ENCODE measurements around the gene GOLGA7B.
"Not testable (repeated sequence)": the region's sequence is repeated elsewhere in the genome, so short reads cannot be mapped to it uniquely, and the experiment has no call there.

GOLGA7B gene

DNA sequence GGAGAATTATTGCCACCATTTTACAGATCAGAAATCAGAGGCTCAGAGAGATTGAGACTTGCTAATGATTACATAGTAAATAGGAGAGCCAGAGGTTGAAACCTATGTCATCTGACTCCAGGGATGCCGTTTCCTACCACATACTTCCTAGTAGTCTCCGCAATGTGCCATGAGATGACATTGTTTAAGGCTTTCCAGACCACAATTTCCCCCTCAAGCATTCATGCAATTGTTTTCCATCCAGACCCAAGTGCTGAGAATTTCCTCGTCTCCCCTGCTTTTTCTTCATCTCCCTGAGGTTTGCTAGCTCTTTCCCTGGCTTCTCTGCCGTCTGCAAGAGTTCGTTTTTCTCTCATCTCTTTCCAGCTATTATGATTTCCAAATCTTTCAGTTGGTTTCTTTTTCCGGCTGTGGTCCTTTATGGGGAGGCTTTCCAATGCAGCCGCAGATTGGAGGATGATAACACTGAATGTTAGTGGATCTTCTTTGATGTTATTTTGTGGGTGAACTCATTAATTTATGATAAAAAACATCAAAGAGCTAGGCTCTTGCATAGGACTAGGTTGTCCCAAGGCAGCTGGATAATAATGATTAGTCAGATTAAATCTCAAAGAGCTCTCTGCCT, 6.9 kb upstream of the GOLGA7B start:
- in situ Hi-C loops (cut with MboI; ENCODE audit: low pct_unique_long_range_greater_than_20kb, low sequenced_read_pairs, unreplicated experiment) = no loop called here
- DNase-seq (ENCODE audit: low spot score) = no peak

DNA sequence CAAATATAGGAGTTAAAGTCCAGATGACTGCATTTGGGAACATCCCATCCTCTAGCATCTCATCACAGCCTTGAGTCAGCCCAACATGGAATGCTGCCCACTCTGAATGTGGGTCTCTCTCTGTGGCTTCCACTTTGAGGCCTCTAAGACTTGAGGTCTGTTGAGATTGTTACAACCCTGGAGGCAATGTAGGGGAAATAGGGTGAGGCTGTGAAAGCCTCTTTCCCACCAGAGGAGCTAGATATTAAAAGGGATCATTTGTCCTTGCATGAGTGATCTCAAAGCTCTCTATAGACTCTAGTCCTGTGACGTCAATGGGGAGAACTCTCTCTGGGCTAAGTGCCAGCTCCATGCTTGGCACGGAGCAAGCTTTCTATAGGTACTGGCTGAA, 6.4 kb upstream of the GOLGA7B start:
- DNase-seq (ENCODE audit: low spot score) = no peak

More for the DNA sequence above, 6.9 kb upstream of the GOLGA7B start:
- TF ChIP-seq CTCF (IDR thresholded peaks at IDR 0.05; ENCODE audit: extremely low read depth, insufficient read depth, missing control alignments) = no peak

DNA sequence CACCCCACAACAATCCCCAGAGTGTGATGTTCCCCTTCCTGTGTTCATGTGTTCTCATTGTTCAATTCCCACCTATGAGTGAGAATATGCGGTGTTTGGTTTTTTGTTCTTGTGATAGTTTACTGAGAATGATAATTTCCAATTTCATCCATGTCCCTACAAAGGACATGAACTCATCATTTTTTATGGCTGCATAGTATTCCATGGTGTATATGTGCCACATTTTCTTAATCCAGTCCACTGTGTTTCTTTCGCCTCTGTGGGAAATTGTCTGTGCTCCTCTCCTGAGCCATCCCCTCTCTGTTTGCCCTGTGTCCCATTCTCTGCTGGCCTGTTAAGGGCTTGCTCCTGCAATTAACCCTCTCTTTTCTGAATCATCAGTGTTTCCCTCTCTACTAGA, 5.7 kb upstream of the GOLGA7B start:
- in situ Hi-C loops (cut with MboI; ENCODE audit: low pct_unique_long_range_greater_than_20kb, low sequenced_read_pairs, unreplicated experiment); DNase-seq (ENCODE audit: low spot score): not testable (repeated sequence)

More for the DNA sequence above, 6.4 kb upstream of the GOLGA7B start:
- in situ Hi-C loops (cut with MboI; ENCODE audit: low pct_unique_long_range_greater_than_20kb, low sequenced_read_pairs, unreplicated experiment) = no loop called here
- no peak for TF ChIP-seq CTCF (IDR thresholded peaks at IDR 0.05; ENCODE audit: extremely low read depth, insufficient read depth, missing control alignments)

DNA sequence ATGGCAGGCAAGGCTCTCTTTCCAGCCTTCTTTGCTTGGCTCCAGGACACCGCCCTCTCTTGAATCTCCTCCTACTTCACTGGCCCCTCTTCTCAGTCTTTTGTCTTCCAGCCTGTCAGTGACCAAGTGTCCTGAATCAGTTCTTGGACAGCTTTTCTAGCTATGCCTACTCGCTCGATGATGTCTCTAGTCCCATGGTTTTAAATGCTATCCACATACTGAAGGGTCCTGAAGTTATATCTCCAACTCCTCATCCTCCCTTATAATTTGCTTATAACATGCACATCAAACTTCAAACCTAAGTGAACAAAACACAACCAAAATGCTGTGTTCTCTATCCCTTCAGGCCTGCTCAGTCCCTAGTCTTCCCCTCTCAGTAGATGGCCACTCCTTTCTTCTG, 5.0 kb upstream of the GOLGA7B start:
- no peak for TF ChIP-seq CTCF (IDR thresholded peaks at IDR 0.05; ENCODE audit: extremely low read depth, insufficient read depth, missing control alignments)
- DNase-seq (ENCODE audit: low spot score) = no peak
- in situ Hi-C loops (cut with MboI; ENCODE audit: low pct_unique_long_range_greater_than_20kb, low sequenced_read_pairs, unreplicated experiment) = no loop called here

DNA sequence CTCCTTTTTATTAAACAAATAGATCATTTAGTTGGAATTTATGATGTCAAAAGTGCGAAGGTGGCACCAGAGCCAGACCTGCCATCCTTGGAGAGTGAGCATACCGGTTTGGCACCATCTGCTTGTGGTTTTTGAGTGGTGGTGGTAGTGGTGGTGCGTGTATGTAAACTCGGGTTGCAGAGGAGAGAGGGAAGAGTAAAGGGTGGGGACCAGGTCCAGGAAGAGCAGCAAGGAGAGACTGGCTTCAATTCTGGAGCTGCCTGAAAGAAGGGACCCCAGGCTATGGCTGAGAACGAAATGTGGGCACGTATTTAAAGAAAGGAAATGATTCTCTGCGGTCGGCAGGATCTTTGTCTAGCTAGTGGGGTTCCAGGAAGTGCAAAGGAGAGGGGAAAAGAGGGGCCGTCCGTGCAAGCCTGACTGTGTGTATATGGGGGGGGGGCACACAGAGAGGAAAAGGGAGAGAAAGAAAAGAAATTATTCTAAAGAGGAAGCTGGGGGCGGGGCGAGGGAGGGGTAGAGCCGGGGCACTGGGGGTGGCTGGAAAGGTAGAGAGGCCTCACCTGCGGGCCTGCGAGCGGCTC, 448 bp upstream of the GOLGA7B start:
- in situ Hi-C loops (cut with MboI; ENCODE audit: low pct_unique_long_range_greater_than_20kb, low sequenced_read_pairs, unreplicated experiment) = no loop called here
- no peak for TF ChIP-seq CTCF (IDR thresholded peaks at IDR 0.05; ENCODE audit: extremely low read depth, insufficient read depth, missing control alignments)
- DNase-seq (ENCODE audit: low spot score) = no peak

- in situ Hi-C loops (cut with MboI; ENCODE audit: low pct_unique_long_range_greater_than_20kb, low sequenced_read_pairs, unreplicated experiment) = no loop called here
- no peak for DNase-seq (ENCODE audit: low spot score)
- TF ChIP-seq CTCF (IDR thresholded peaks at IDR 0.05; ENCODE audit: extremely low read depth, insufficient read depth, missing control alignments) = no peak
Measured at GRCh38 chr10:97850446-97850845, 803 bp downstream of the GOLGA7B start.

DNA sequence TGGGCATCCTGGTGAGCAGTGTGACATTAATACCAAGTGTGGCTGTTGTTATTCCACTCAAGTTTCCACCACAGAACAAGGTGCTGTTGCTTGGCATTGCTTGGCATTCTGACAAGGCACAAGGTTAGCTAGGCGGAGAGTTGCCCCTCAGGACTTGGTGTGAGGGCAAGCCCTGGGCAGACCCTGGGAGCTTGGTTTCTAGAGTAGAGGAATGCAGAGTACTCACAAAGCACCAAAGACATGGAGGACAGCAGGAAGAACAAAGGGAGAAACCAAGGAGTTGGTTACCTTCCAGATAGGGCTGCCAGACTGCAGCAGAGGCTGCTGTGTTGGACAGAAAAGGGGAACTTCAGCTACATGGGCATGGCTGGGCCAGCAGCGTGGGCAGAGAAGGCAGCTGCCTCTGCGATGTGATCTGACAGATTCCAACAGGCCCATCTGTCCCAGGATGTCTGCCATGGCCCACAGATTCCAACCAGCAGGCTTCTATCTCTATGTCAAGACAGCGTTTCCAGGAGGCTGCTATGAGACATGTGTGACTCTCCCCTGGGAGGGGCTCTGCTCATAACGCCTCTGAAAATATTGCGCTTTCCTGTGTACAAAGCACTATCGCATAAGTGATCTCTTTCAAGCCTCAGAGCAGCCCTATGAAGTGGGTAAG, 1.8 kb downstream of the GOLGA7B start:
- in situ Hi-C loops (cut with MboI; ENCODE audit: low pct_unique_long_range_greater_than_20kb, low sequenced_read_pairs, unreplicated experiment) = no loop called here
- no peak for TF ChIP-seq CTCF (IDR thresholded peaks at IDR 0.05; ENCODE audit: extremely low read depth, insufficient read depth, missing control alignments)
- DNase-seq (ENCODE audit: low spot score) = no peak
